Fibroblast of villous mesenchyme (primary cell): Measurements from ENCODE around the gene MYT1. TPM values are rescaled to one million over a fixed set of nuclear protein-coding genes. Genes with fewer than 3 reads are reported as not detected.

Experiments
- DNase-seq: peaks from one replicate; pipeline ENCODE4 v3.0.0-alpha.2; 2010; ENCODE audit warnings: low read depth
- H3K4me3 ChIP-seq: 2 replicates; pipeline ENCODE4 v1.5.1; 2011; ENCODE audit warnings: low read depth, mild to moderate bottlenecking, low read length
- total RNA-seq: library from RNA; depleted of rRNA; stranded (reverse); fragments of >200 nt; gene quantifications from 2 replicates; pipeline ENCODE4 v1.2.3, GENCODE V29; 2012
- TF ChIP-seq, protein P1 (sequence below): IDR thresholded peaks from 2 replicates; pipeline ENCODE4 v1.5.1; 2012; ENCODE audit warnings: low read depth, mild to moderate bottlenecking, low read length; ENCODE audit not compliant: insufficient read depth

Gene MYT1
- total RNA-seq, 1 donor = not detected

DNA sequence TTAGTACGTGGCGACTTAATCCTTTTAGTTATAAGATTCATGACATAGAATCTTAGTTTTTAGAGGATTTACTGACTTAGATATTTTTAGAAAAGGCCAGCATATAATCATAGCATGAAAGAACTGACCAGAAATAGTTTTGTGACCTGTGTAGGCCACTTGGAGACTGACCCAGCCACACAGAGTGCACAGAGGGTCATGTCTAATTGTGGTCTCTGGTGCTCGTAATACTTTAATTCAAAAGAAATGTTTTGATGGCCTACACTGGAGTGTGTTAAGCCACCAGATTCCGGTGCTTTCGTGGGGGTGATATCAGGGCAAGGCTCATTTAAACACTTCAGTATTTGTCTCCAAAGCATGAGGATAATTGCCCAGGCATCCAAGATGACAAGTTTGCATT, 102.7 kb downstream of the MYT1 start:
- DNase-seq = no peak
- TF ChIP-seq, protein P1, sequence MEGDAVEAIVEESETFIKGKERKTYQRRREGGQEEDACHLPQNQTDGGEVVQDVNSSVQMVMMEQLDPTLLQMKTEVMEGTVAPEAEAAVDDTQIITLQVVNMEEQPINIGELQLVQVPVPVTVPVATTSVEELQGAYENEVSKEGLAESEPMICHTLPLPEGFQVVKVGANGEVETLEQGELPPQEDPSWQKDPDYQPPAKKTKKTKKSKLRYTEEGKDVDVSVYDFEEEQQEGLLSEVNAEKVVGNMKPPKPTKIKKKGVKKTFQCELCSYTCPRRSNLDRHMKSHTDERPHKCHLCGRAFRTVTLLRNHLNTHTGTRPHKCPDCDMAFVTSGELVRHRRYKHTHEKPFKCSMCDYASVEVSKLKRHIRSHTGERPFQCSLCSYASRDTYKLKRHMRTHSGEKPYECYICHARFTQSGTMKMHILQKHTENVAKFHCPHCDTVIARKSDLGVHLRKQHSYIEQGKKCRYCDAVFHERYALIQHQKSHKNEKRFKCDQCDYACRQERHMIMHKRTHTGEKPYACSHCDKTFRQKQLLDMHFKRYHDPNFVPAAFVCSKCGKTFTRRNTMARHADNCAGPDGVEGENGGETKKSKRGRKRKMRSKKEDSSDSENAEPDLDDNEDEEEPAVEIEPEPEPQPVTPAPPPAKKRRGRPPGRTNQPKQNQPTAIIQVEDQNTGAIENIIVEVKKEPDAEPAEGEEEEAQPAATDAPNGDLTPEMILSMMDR = no peak
- H3K4me3 ChIP-seq = no peak overlapping the region

GRCh38 chr20:64268174-64268573, 103.9 kb downstream of the MYT1 start:
- H3K4me3 ChIP-seq = no peak overlapping the region
- no peak for DNase-seq
- TF ChIP-seq, protein P1 = no peak

DNA sequence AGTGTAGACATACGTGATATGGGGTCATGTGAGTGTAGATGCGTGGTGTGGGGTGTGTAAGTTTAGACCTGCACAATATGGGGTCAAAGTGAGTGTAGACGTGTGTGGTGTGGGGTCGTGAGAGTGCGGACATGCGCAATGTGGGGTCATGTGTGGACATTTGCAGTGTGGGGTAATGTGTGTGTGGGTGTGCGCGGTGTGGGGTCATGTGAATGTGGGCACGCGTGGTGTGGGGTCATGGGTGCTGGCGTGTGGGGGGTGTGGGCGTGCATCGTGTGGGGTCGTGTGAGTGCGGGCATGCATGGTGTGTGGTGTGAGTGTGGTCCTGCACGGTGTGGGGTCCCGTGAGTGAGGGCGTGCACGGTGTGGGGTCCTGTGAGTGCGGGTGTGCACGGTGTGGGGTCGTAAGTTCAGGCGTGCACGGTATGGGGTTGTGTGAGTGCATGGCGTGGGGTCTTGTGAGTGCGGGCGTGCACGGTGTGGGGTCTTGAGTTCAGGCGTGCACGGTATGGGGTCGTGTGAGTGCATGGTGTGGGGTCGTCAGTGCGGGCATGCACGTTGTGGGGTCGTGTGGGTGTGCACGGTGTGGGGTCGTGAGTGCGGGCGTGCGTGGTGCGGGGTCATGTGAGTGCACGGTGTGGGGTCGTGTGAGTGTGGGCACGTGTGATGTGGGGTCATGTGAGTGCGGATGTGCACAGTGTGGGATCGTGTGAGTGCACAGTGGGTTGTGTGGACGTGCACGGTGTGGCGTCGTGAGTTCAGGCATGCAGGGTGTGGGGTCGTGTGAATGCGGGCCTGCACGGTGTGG, 105.6 kb downstream of the MYT1 start:
- H3K4me3 ChIP-seq = no peak overlapping the region
- DNase-seq = no peak
- TF ChIP-seq, protein P1 = no peak

DNA sequence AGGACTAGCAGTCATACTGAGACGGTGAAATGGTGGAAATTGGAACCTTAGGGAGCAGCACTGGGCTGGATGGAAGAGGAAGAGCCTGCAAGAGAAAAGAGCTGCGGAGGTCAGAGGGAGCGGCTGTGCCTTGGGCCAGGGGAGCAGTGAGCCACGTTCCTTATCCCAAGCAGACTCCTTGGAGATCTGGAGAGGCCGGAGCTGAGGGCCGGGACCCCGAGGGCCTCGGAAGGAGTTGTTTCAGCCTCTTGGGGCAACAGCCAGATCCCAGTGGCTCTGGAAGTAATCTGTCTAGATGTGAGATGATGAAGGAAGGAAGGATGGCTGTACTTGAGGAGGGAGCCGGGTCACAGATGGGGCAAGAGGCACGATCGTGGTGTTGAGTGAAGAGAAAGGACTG, 107.4 kb downstream of the MYT1 start:
- no peak overlapping the region for H3K4me3 ChIP-seq
- DNase-seq = no peak
- TF ChIP-seq, protein P1 = no peak

- TF ChIP-seq, protein P1 = no peak
- no peak for DNase-seq
- H3K4me3 ChIP-seq = no peak overlapping the region
These were observed 108.9 kb downstream of the MYT1 start for GRCh38 chr20:64273109-64273508.

DNA sequence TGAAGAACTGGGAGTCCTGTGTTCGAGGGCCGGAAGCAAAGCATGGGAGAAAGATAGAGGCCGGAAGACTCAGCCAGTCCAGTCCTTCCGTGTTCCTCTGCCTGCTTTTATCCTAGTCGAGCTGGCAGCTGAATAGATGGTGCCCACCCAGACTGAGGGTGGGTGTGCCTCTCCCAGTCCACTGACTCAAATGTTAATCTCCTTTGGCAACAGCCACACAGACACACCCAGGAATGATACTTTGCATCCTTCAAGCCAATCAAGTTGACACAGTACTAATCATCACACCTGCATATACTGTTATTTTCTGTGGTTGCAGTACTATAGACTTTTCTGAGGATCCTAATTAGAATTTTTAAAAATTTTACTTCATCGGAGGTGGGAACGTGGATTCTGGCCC, 112.6 kb downstream of the MYT1 start:
- no peak overlapping the region for H3K4me3 ChIP-seq
- DNase-seq = no peak
- TF ChIP-seq, protein P1 = no peak
